H9 (cell line): Measurements from ENCODE around the gene HLA-F. TPM values are rescaled to one million over a fixed set of nuclear protein-coding genes. Genes with fewer than 3 reads are reported as not detected.

Experiments used
- DNase-seq: peaks from one replicate; pipeline ENCODE4 v3.0.0-alpha.2; 2017
- H2AFZ ChIP-seq: one replicate; pipeline ENCODE4 v1.6.1; 2013; ENCODE audit warnings: mild to moderate bottlenecking, low read length, control low read depth, moderate library complexity
- H2AK5ac ChIP-seq: 2 replicates; pipeline ENCODE4 v1.6.1; 2013; ENCODE audit warnings: low read length, control low read depth, mixed read lengths; ENCODE audit not compliant: insufficient read length
- H2BK120ac ChIP-seq: one replicate; pipeline ENCODE4 v1.6.1; 2013; ENCODE audit warnings: low read depth, mild to moderate bottlenecking, low read length, control low read depth, inconsistent platforms; ENCODE audit not compliant: poor library complexity, severe bottlenecking
- H2BK12ac ChIP-seq: 2 replicates; pipeline ENCODE4 v1.6.1; 2013; ENCODE audit warnings: low read length, control low read depth, mixed read lengths, low read depth; ENCODE audit not compliant: insufficient read length
- H2BK15ac ChIP-seq: 2 replicates; pipeline ENCODE4 v1.6.1; 2013; ENCODE audit warnings: low read depth, low read length, control low read depth
- H2BK20ac ChIP-seq: one replicate; pipeline ENCODE4 v1.6.1; 2013; ENCODE audit warnings: low read depth, mild to moderate bottlenecking, low read length, control low read depth, inconsistent platforms; ENCODE audit not compliant: poor library complexity, severe bottlenecking
- H2BK5ac ChIP-seq: 2 replicates; pipeline ENCODE4 v1.6.1; 2013; ENCODE audit warnings: low read length, control low read depth, mixed read lengths; ENCODE audit not compliant: insufficient read length
- H3K14ac ChIP-seq: 2 replicates; pipeline ENCODE4 v1.6.1; 2013; ENCODE audit warnings: low read length, control low read depth; ENCODE audit not compliant: insufficient read depth
- H3K18ac ChIP-seq: 2 replicates; pipeline ENCODE4 v1.6.1; 2013; ENCODE audit warnings: low read depth, mild to moderate bottlenecking, mixed read lengths, low read length, control low read depth; ENCODE audit not compliant: insufficient read length
- H3K23ac ChIP-seq: 2 replicates; pipeline ENCODE4 v1.6.1; 2013; ENCODE audit warnings: low read length, control low read depth, mixed read lengths, low read depth; ENCODE audit not compliant: insufficient read length
- H3K23me2 ChIP-seq: 2 replicates; pipeline ENCODE4 v1.6.1; 2013; ENCODE audit warnings: low read depth, mild to moderate bottlenecking, mixed read lengths, low read length, control low read depth; ENCODE audit not compliant: insufficient read length, poor library complexity, severe bottlenecking
- H3K27ac ChIP-seq: 2 replicates; pipeline ENCODE4 v1.5.1; 2013; ENCODE audit warnings: low read length, control low read depth, mixed read lengths, low read depth; ENCODE audit not compliant: insufficient read length
- H3K27me3 ChIP-seq: 2 replicates; pipeline ENCODE4 v1.6.1; 2013; ENCODE audit warnings: low read length, control low read depth, inconsistent platforms; ENCODE audit not compliant: insufficient read depth
- H3K4ac ChIP-seq: 2 replicates; pipeline ENCODE4 v1.6.1; 2013; ENCODE audit warnings: low read depth, mild to moderate bottlenecking, control low read depth, inconsistent platforms, low read length, moderate library complexity
- H3K4me1 ChIP-seq: 2 replicates; pipeline ENCODE4 v1.6.1; 2013; ENCODE audit warnings: low read length, control low read depth, inconsistent platforms; ENCODE audit not compliant: insufficient read depth
- H3K4me2 ChIP-seq: 2 replicates; pipeline ENCODE4 v1.6.1; 2013; ENCODE audit warnings: low read length, control low read depth, mixed read lengths; ENCODE audit not compliant: insufficient read length, insufficient read depth
- H3K56ac ChIP-seq: 2 replicates; pipeline ENCODE4 v1.6.1; 2013; ENCODE audit warnings: low read depth, mild to moderate bottlenecking, mixed read lengths, low read length, control low read depth; ENCODE audit not compliant: insufficient read length
- H3K79me1 ChIP-seq: 2 replicates; pipeline ENCODE4 v1.6.1; 2013; ENCODE audit warnings: low read depth, mild to moderate bottlenecking, moderate library complexity, low read length, control low read depth, inconsistent platforms; ENCODE audit not compliant: insufficient read depth, poor library complexity, severe bottlenecking
- H3K79me2 ChIP-seq: 2 replicates; pipeline ENCODE4 v1.6.1; 2013; ENCODE audit warnings: low read length, control low read depth, inconsistent platforms; ENCODE audit not compliant: insufficient read depth
- H3K9ac ChIP-seq: 2 replicates; pipeline ENCODE4 v1.6.1; 2013; ENCODE audit warnings: low read length, control low read depth, mixed read lengths; ENCODE audit not compliant: insufficient read length; ENCODE audit errors: extremely low read depth
- H3K9me3 ChIP-seq: one replicate; pipeline ENCODE4 v1.6.1; 2013; ENCODE audit warnings: low read depth, low read length, inconsistent platforms; ENCODE audit not compliant: control insufficient read depth
- H3T11ph ChIP-seq: one replicate; pipeline ENCODE4 v1.6.1; 2013; ENCODE audit warnings: mild to moderate bottlenecking, low read length, control low read depth, inconsistent platforms
- H4K20me1 ChIP-seq: one replicate; pipeline ENCODE4 v1.6.1; 2013; ENCODE audit not compliant: control insufficient read depth, insufficient read length, insufficient read depth
- H4K5ac ChIP-seq: 2 replicates; pipeline ENCODE4 v1.6.1; 2013; ENCODE audit warnings: low read depth, mild to moderate bottlenecking, mixed read lengths, low read length, control low read depth; ENCODE audit not compliant: insufficient read length
- H4K8ac ChIP-seq: replicated peaks from 2 replicates; pipeline ENCODE4 v1.6.1; 2013; ENCODE audit warnings: low read length, control low read depth, mixed read lengths, low read depth; ENCODE audit not compliant: insufficient read length
- H4K91ac ChIP-seq: 2 replicates; pipeline ENCODE4 v1.6.1; 2013; ENCODE audit warnings: low read depth, mild to moderate bottlenecking, moderate library complexity, mixed read lengths, low read length, control low read depth; ENCODE audit not compliant: insufficient read length
- H3K27ac Mint-ChIP-seq, 3 experiments: 2 replicates in 2 of 3; 3 replicates in 1 of 3; pipeline ENCODE4 v1.8.0; 2020 to 2021; ENCODE audit warnings: mixed read lengths in 3 of 3, mild to moderate bottlenecking in 1 of 3, moderate library complexity in 1 of 3
- H3K27me3 Mint-ChIP-seq: 2 replicates; pipeline ENCODE4 v1.8.0; 2021; ENCODE audit warnings: low read depth, mild to moderate bottlenecking, moderate library complexity, mixed read lengths
- H3K36me3 Mint-ChIP-seq, 3 experiments: 2 replicates in 2 of 3; 3 replicates in 1 of 3; pipeline ENCODE4 v1.8.0; 2020 to 2021; ENCODE audit warnings: low read depth in 3 of 3, mixed read lengths in 3 of 3; ENCODE audit not compliant: insufficient read depth in 1 of 3
- H3K4me1 Mint-ChIP-seq, 2 experiments: 2 replicates each; pipeline ENCODE4 v1.8.0; 2020; ENCODE audit warnings: mixed read lengths in 2 of 2
- H3K4me3 Mint-ChIP-seq, 2 experiments: 2 replicates in 1 of 2; 3 replicates in 1 of 2; pipeline ENCODE4 v1.8.0; 2020 to 2021; ENCODE audit warnings: mild to moderate bottlenecking in 2 of 2, mixed read lengths in 2 of 2, moderate library complexity in 1 of 2
- H3K9me3 Mint-ChIP-seq, 2 experiments: 2 replicates in 1 of 2; 3 replicates in 1 of 2; pipeline ENCODE4 v1.8.0; 2020; ENCODE audit warnings: mild to moderate bottlenecking in 2 of 2, mixed read lengths in 2 of 2, moderate library complexity in 1 of 2
- WGBS: extraction: QIAGEN DNeasy Blood & Tissue Kit; methylation state at CpG from one replicate; pipeline ENCODE4 v1.1.7; 2013; ENCODE audit warnings: missing lambda C conversion rate, low lambda C conversion rate, mixed read lengths; ENCODE audit not compliant: insufficient read length; ENCODE audit errors: extremely low coverage; 5-methylcytosine and 5-hydroxymethylcytosine counted together
- total RNA-seq: library from RNA; stranded (reverse); gene quantifications from 2 replicates; pipeline ENCODE4 v1.2.1, GENCODE V29; 2021
- TF ChIP-seq, protein P1 (sequence below): fragments of 200-600 bp; sonication (generic); conservative IDR thresholded peaks from 3 replicates; pipeline ENCODE4 v1.8.0; 2021; ENCODE audit warnings: antibody characterized with exemption, mild to moderate bottlenecking

HLA-F gene
- total RNA-seq, 1 experiment from 2014 or later = 7.4 TPM

DNA sequence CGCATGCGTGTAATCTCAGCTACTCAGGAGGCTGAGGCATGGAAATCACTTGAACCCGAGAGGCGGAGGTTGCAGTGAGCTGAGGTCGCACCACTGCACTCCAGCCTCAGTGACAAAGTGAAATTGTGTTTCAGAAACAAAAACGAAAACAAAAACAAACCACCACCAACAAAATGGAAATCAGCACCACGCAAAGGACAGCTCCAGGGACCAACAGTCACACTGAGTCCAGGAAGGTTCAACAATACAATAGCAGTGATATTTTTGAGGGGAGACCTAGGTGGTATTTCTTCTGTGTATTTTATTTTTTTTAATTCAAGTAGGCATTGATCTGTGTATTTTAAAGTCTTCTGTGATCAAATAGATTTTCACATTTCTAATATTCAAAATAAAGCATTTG, 9.8 kb downstream of the HLA-F start:
- Histone ChIP-seq H3K79me1 (no peaks in the 10 kb centered on the region), H3K27ac (no peak overlapping the region), H2BK15ac (no peak overlapping the region), H3K4ac (no peak overlapping the region), H4K5ac (no peak overlapping the region), H2BK20ac (no peak overlapping the region), H3K9ac (no peak overlapping the region), H3K4me1 (no peaks in the 10 kb centered on the region), H3T11ph (no peak overlapping the region), H3K56ac (no peak overlapping the region), H4K20me1 (no peaks in the 10 kb centered on the region), H3K18ac (no peak overlapping the region), H2AK5ac (no peak overlapping the region), H3K27me3 (no peaks in the 10 kb centered on the region), H4K8ac (no peak overlapping the region), H3K9me3 (no peaks in the 10 kb centered on the region), H3K4me2 (no peak overlapping the region), H2BK12ac (no peak overlapping the region), H2AFZ (no peak overlapping the region), H3K79me2 (no peaks in the 10 kb centered on the region), H4K91ac (no peak overlapping the region), H2BK120ac (no peak overlapping the region), H3K14ac (no peak overlapping the region), H3K23ac (no peak overlapping the region), H3K23me2 (no peaks in the 10 kb centered on the region), H2BK5ac (no peak overlapping the region)
- peaks cover 2 to 5% of the 10 kb centered on the region in 2 experiments; a peak in 2 of 4 replicates for H3K4me1 Mint-ChIP-seq
- peaks cover 8% of the 10 kb centered on the region for H3K27me3 Mint-ChIP-seq
- TF ChIP-seq, protein P1, sequence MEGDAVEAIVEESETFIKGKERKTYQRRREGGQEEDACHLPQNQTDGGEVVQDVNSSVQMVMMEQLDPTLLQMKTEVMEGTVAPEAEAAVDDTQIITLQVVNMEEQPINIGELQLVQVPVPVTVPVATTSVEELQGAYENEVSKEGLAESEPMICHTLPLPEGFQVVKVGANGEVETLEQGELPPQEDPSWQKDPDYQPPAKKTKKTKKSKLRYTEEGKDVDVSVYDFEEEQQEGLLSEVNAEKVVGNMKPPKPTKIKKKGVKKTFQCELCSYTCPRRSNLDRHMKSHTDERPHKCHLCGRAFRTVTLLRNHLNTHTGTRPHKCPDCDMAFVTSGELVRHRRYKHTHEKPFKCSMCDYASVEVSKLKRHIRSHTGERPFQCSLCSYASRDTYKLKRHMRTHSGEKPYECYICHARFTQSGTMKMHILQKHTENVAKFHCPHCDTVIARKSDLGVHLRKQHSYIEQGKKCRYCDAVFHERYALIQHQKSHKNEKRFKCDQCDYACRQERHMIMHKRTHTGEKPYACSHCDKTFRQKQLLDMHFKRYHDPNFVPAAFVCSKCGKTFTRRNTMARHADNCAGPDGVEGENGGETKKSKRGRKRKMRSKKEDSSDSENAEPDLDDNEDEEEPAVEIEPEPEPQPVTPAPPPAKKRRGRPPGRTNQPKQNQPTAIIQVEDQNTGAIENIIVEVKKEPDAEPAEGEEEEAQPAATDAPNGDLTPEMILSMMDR = no peak
- no peak overlapping the region for H3K4me3 Mint-ChIP-seq
- no peaks in the 10 kb centered on the region for H3K9me3 Mint-ChIP-seq
- no peak for DNase-seq
- no peaks in the 10 kb centered on the region; a peak in 1 of 7 replicates for H3K36me3 Mint-ChIP-seq
- H3K27ac Mint-ChIP-seq = no peak overlapping the region
- no CpG with 5 or more reads among the region's 7 CpGs for WGBS
